Astrocyte (in vitro differentiated cells and primary cell): ENCODE results near the gene ADGRB3. TPM values are rescaled to one million over a fixed set of nuclear protein-coding genes. Genes with fewer than 3 reads are reported as not detected.

Experiments used
- DNase-seq: peaks from one replicate; pipeline ENCODE4 v3.0.0-alpha.2; 2010; ENCODE audit warnings: low read depth
- FAIRE-seq: peaks from 2 replicates; lab custom pipeline; 2011; peaks lifted over from hg19 to GRCh38; lab: Jason Lieb, UNC
- H2AFZ ChIP-seq: 2 replicates; pipeline ENCODE4 v1.6.0; 2012; ENCODE audit warnings: low read depth, low read length, inconsistent platforms
- H3K27ac ChIP-seq: 2 replicates; pipeline ENCODE4 v1.5.1; 2011; ENCODE audit warnings: low read depth, low read length, inconsistent platforms
- H3K27me3 ChIP-seq: 2 replicates; pipeline ENCODE4 v1.6.0; 2011; ENCODE audit warnings: low read length, inconsistent platforms; ENCODE audit not compliant: insufficient read depth
- H3K36me3 ChIP-seq: 2 replicates; pipeline ENCODE4 v1.5.1; 2011; ENCODE audit warnings: low read length, inconsistent platforms; ENCODE audit not compliant: insufficient read depth
- H3K4me1 ChIP-seq: 2 replicates; pipeline ENCODE4 v1.5.1; 2011; ENCODE audit warnings: low read length, inconsistent platforms; ENCODE audit not compliant: insufficient read depth
- H3K4me2 ChIP-seq: 2 replicates; pipeline ENCODE4 v1.6.0; 2012; ENCODE audit warnings: low read length, inconsistent platforms
- H3K4me3 ChIP-seq: 2 replicates; pipeline ENCODE4 v1.5.1; 2011; ENCODE audit warnings: low read depth, mild to moderate bottlenecking, low read length, inconsistent platforms; ENCODE audit not compliant: insufficient read depth
- H3K79me2 ChIP-seq: 2 replicates; pipeline ENCODE4 v1.6.0; 2012; ENCODE audit warnings: mild to moderate bottlenecking, low read length, inconsistent platforms; ENCODE audit not compliant: insufficient read depth
- H3K9ac ChIP-seq: 2 replicates; pipeline ENCODE4 v1.6.0; 2012; ENCODE audit warnings: mild to moderate bottlenecking, low read length, inconsistent platforms
- H3K9me3 ChIP-seq: 2 replicates; pipeline ENCODE4 v1.5.1; 2012; ENCODE audit warnings: low read depth, mild to moderate bottlenecking, low read length, inconsistent platforms; ENCODE audit not compliant: insufficient read depth
- H4K20me1 ChIP-seq: 2 replicates; pipeline ENCODE4 v1.6.0; 2012; ENCODE audit warnings: low read length, inconsistent platforms; ENCODE audit not compliant: insufficient read depth
- H3K27ac Mint-ChIP-seq: one replicate; pipeline ENCODE4 v1.8.0; 2021; ENCODE audit warnings: mild to moderate bottlenecking, mixed read lengths; ENCODE audit not compliant: unreplicated experiment
- H3K27me3 Mint-ChIP-seq: one replicate; pipeline ENCODE4 v1.8.0; 2021; ENCODE audit warnings: low read depth, mixed read lengths; ENCODE audit not compliant: unreplicated experiment
- H3K36me3 Mint-ChIP-seq: one replicate; pipeline ENCODE4 v1.8.0; 2021; ENCODE audit warnings: low read depth, mixed read lengths; ENCODE audit not compliant: unreplicated experiment
- H3K4me1 Mint-ChIP-seq: one replicate; pipeline ENCODE4 v1.8.0; 2021; ENCODE audit warnings: low read depth, mixed read lengths; ENCODE audit not compliant: unreplicated experiment
- H3K4me3 Mint-ChIP-seq: one replicate; pipeline ENCODE4 v1.8.0; 2021; ENCODE audit warnings: mild to moderate bottlenecking, moderate library complexity, mixed read lengths; ENCODE audit not compliant: unreplicated experiment
- H3K9me3 Mint-ChIP-seq: one replicate; pipeline ENCODE4 v1.8.0; 2021; ENCODE audit warnings: mild to moderate bottlenecking, mixed read lengths; ENCODE audit not compliant: unreplicated experiment
- EZH2 ChIP-seq: IDR thresholded peaks from 2 replicates; pipeline ENCODE4 v1.6.1; 2012; ENCODE audit warnings: mild to moderate bottlenecking, low read length, inconsistent platforms; ENCODE audit not compliant: insufficient read depth
- total RNA-seq: library from RNA; stranded (reverse); gene quantifications from 2 replicates; pipeline ENCODE4 v1.2.1, GENCODE V29; 2021
- TF ChIP-seq, protein P1 (sequence below): IDR thresholded peaks from 2 replicates; pipeline ENCODE4 v1.5.1; 2011; ENCODE audit warnings: low read depth, mild to moderate bottlenecking, inconsistent platforms, low read length, moderate library complexity; ENCODE audit not compliant: insufficient read depth

ADGRB3 gene
- total RNA-seq, 1 donor from 2014 or later = 0.77 TPM

DNA sequence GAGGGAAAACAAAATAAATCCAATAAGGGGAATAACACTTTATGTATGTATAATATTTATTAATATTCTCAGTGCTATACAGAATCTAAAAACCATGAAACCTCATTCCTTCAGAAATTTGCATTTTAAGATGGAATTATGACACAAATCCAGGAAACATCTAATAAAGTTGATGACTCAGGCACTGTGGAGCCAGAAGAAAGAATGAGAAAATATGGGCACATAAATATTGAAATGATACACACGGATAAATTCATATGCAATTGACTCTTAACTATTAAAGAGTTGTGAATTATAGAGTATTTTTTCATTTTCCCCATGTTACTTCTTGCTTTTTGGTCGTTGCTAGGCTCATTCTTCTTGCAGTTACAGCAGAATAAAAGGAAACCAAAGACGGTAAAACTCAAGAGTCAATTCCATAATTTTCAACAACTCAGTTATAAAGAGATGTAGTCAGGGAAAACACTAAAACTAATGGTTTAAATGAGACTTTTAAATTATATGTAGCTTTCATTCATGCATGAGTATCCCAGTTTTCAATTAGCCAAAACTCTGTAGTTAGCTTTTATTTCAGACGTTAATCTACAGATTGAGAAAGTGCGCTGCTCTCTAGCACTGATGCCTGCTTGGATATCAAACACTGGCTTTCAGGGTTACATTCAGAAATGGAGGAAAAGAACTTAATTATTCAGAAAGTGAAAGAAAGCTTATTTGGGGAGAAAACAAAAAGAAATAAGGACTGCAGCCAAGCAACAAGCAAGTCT, 95.4 kb downstream of the ADGRB3 start:
- Mint-ChIP-seq H3K4me3 (no peak overlapping the region), H3K4me1 (peaks cover 1% of the 10 kb centered on the region), H3K27ac (no peak overlapping the region), H3K36me3 (no peaks in the 10 kb centered on the region), H3K27me3 (no peaks in the 10 kb centered on the region), H3K9me3 (no peaks in the 10 kb centered on the region)
- no peaks in the 10 kb centered on the region for H3K9me3 ChIP-seq
- no peak overlapping the region for H3K9ac ChIP-seq
- no peak overlapping the region for H2AFZ ChIP-seq
- TF ChIP-seq EZH2 = no peak
- TF ChIP-seq, protein P1, sequence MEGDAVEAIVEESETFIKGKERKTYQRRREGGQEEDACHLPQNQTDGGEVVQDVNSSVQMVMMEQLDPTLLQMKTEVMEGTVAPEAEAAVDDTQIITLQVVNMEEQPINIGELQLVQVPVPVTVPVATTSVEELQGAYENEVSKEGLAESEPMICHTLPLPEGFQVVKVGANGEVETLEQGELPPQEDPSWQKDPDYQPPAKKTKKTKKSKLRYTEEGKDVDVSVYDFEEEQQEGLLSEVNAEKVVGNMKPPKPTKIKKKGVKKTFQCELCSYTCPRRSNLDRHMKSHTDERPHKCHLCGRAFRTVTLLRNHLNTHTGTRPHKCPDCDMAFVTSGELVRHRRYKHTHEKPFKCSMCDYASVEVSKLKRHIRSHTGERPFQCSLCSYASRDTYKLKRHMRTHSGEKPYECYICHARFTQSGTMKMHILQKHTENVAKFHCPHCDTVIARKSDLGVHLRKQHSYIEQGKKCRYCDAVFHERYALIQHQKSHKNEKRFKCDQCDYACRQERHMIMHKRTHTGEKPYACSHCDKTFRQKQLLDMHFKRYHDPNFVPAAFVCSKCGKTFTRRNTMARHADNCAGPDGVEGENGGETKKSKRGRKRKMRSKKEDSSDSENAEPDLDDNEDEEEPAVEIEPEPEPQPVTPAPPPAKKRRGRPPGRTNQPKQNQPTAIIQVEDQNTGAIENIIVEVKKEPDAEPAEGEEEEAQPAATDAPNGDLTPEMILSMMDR = no peak
- H3K4me1 ChIP-seq = no peaks in the 10 kb centered on the region
- H3K4me2 ChIP-seq = peak overlapping the region; percentile 38
- H3K79me2 ChIP-seq = no peaks in the 10 kb centered on the region
- no peaks in the 10 kb centered on the region for H4K20me1 ChIP-seq
- no peak overlapping the region for H3K27ac ChIP-seq
- no peaks in the 10 kb centered on the region for H3K27me3 ChIP-seq
- H3K36me3 ChIP-seq = no peaks in the 10 kb centered on the region
- peak overlapping the region; percentile 4 for H3K4me3 ChIP-seq
- DNase-seq (no peak), FAIRE-seq (no peak)

DNA sequence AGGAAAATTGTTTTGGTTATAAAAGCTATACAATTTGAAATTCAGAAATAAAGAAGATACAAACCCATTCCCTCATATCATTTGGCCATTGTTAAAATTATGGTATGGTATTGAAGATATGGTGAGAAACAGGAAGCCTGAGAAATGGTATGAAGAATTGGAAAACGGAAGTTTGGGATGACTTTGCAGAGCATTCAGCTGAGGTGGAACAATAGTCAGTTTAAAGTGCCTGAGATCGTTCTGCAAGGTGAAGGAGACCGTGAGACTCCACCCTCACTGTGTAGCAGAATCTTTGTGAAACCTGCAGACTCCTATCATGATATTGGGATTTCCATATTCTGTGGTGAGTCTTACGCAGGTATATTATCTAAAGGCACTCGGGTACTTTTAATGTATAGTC, 97.3 kb downstream of the ADGRB3 start:
- no peaks in the 10 kb centered on the region for H3K79me2 ChIP-seq
- H3K9me3 ChIP-seq = no peaks in the 10 kb centered on the region
- H3K27ac Mint-ChIP-seq = no peak overlapping the region
- H3K4me3 ChIP-seq = no peak overlapping the region
- no peaks in the 10 kb centered on the region for H3K9me3 Mint-ChIP-seq
- H3K4me2 ChIP-seq = no peak overlapping the region
- H3K27ac ChIP-seq = no peak overlapping the region
- TF ChIP-seq, protein P1 = no peak
- no peak for TF ChIP-seq EZH2
- H3K4me3 Mint-ChIP-seq = no peak overlapping the region
- H3K9ac ChIP-seq = no peak overlapping the region
- DNase-seq (no peak), FAIRE-seq (no peak)
- H3K36me3 Mint-ChIP-seq = no peaks in the 10 kb centered on the region
- no peaks in the 10 kb centered on the region for H3K27me3 Mint-ChIP-seq
- H3K27me3 ChIP-seq = no peaks in the 10 kb centered on the region
- H3K4me1 ChIP-seq = no peaks in the 10 kb centered on the region
- no peak overlapping the region for H2AFZ ChIP-seq
- no peaks in the 10 kb centered on the region for H3K36me3 ChIP-seq
- no peaks in the 10 kb centered on the region for H4K20me1 ChIP-seq
- no peaks in the 10 kb centered on the region for H3K4me1 Mint-ChIP-seq

DNA sequence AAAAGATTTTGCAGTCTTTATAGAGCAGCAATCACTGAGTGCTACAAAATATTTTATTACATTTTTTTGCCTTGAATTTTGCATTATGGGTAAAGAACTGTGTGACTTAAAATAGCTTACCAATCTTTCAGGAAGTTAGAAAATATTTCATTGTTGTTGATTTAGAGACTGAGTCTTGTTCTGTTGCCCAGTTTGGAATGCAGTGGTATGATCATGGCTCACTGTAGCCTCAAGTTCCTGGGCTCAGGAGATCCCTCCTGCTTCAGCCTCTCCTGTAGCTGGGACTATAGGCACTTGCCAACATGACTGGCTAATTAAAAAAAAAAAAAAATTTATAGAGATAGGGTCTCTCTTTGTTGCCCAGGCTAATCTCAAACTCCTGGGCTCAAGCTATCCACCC, 100.8 kb downstream of the ADGRB3 start:
- H3K36me3 ChIP-seq = no peaks in the 10 kb centered on the region
- H3K79me2 ChIP-seq = no peaks in the 10 kb centered on the region
- H3K9me3 ChIP-seq = no peaks in the 10 kb centered on the region
- H3K27me3 ChIP-seq = no peaks in the 10 kb centered on the region
- Mint-ChIP-seq H3K4me3 (no peak overlapping the region), H3K36me3 (no peaks in the 10 kb centered on the region), H3K27me3 (no peaks in the 10 kb centered on the region), H3K27ac (no peak overlapping the region), H3K4me1 (no peaks in the 10 kb centered on the region), H3K9me3 (no peaks in the 10 kb centered on the region)
- DNase-seq (no peak), FAIRE-seq (no peak)
- no peak for TF ChIP-seq EZH2
- TF ChIP-seq, protein P1 = no peak
- no peaks in the 10 kb centered on the region for H3K4me1 ChIP-seq
- H2AFZ ChIP-seq = no peak overlapping the region
- H3K4me3 ChIP-seq = no peak overlapping the region
- H3K4me2 ChIP-seq = no peak overlapping the region
- no peaks in the 10 kb centered on the region for H4K20me1 ChIP-seq
- no peak overlapping the region for H3K9ac ChIP-seq
- no peak overlapping the region for H3K27ac ChIP-seq
